SH-SY5Y (cell line): ENCODE results near the gene CEP85.

Source experiments
- GATA2 ChIP-seq: IDR thresholded peaks from 2 replicates; pipeline ENCODE4 v1.6.1; 2011; ENCODE audit warnings: mild to moderate bottlenecking, low read depth, low read length
- GATA3 ChIP-seq: IDR thresholded peaks from 2 replicates; pipeline ENCODE4 v1.6.1; 2011; ENCODE audit warnings: low read depth, mild to moderate bottlenecking, low read length, moderate library complexity

GRCh38 chr1:26220199-26220912 lies 13.6 kb upstream of the CEP85 start:
- TF ChIP-seq GATA2 (no peak), GATA3 (no peak)
